Sciatic nerve (tissue), 2 donors: ENCODE measurements around the gene DENND10. TPM values are rescaled to one million over a fixed set of nuclear protein-coding genes. Genes with fewer than 3 reads are reported as not detected.
"Not testable (repeated sequence)": the region's sequence is repeated elsewhere in the genome, so short reads cannot be mapped to it uniquely, and the experiment has no call there.

ENCODE experiments used
- ATAC-seq: fragments of 200-7000 bp; cut with Tn5 transposase; one replicate; pipeline ENCODE4 v1.9.1; 2020; ENCODE audit warnings: mild to moderate bottlenecking, moderate library complexity
- DNase-seq: peaks from one replicate; pipeline ENCODE4 v3.0.0-alpha.2; 2020; ENCODE audit warnings: low spot score
- intact Hi-C: fragments of 100-400 bp; cut with DNase I; formaldehyde crosslinking; loops from one replicate; pipeline ENCODE4 v1.14.2; 2022
- total RNA-seq: library from RNA; stranded (reverse); fragmentation: NEBNext Ultra II Directional; extraction: Animal tissue kit (Norgen Biotek cat#: 25700); gene quantifications from one replicate; pipeline ENCODE4 v1.2.1, GENCODE V29; 2021
- donor health status: DM: no; HTN: no; CAD: no.
- donor health status: DM: no; HTN: no; CAD: no.

Gene DENND10
- total RNA-seq, 1 donor from 2014 or later: 32.1 TPM

DNA sequence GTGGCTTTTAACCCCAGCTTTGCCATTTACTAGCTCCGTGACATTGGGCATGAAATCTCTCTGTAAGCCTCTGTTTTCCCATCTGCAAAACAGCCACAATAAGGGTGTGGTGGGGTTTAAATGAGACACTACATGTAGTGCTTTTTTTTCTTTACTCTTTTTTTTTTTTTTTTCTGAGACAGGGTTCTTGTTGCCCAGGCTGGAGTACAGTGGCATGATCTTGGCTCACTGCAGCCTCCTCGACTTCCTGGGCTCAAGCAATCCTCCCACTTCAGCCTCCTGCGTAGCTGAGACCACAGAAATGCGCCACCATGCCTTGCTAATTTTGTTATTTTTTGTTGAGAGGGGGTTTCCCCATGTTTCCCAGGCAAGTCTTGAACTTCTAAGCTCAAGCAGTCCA, 8.3 kb upstream of the DENND10 start:
- no peak for DNase-seq
- intact Hi-C loops: no loop called here
- no peak for ATAC-seq

- intact Hi-C loops, ATAC-seq, DNase-seq: not testable (repeated sequence)
Measured at GRCh38 chr10:119096641-119097415, 7.1 kb upstream of the DENND10 start.

DNA sequence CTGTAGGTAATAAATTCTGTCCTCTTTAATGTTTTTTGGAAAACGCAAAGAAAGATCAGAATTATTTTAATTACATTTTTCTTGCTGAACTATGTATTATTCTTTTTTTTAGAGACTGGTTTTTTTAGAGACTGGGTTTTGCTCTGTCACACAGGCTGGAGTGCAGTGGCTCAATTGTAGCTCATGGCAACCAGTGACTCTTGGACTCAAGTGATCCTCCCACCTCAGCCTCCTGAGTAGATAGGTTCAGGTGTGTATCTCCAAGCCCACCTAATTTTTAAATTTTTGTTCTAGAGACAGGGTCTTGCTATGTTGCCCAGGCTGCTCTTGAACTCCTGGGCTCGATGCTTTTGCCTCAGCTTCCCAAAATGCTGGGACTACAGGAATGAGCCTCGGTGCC, 5.3 kb upstream of the DENND10 start:
- peak; percentile 2 for DNase-seq
- intact Hi-C loops: no loop called here
- ATAC-seq: no peak

GRCh38 chr10:119100434-119101238, 3.3 kb upstream of the DENND10 start:
- ATAC-seq: no peak
- intact Hi-C loops: no loop called here
- DNase-seq: peak; percentile 10

DNA sequence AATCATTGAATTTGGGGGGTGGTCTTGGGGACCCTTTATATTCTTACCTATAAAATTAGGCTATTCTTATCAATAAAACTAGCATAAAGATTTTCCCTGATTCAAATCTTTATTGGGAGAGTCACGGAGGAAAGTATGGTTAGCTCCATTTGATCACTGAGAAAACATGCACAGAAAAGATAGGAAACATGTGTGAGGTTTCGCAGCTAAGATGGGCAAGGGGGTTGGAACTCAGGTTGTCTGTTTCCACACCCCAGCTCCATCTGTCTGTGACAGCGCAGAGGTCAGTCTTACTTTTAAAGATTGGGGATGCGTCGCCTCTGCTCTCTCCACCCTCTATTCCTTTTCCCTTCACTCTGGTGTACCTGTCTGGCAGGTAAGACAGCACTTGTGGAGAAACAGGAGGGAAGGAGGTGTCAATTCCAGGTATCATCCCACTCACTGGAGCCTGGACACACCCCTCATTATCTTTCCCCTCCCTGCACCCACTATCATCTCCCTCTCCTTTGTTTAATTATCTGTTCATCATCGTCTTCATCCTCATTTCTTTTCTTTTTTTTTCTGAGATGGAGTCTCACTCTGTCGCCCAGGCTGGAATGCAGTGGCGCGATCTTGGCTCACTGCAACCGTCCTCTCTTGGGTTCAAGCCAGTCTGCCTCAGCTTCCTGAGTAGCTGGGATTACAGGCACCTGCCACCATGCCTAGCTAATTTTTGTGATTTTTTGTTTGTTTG, 2.4 kb upstream of the DENND10 start:
- DNase-seq: no peak
- intact Hi-C loops: no loop called here

DNA sequence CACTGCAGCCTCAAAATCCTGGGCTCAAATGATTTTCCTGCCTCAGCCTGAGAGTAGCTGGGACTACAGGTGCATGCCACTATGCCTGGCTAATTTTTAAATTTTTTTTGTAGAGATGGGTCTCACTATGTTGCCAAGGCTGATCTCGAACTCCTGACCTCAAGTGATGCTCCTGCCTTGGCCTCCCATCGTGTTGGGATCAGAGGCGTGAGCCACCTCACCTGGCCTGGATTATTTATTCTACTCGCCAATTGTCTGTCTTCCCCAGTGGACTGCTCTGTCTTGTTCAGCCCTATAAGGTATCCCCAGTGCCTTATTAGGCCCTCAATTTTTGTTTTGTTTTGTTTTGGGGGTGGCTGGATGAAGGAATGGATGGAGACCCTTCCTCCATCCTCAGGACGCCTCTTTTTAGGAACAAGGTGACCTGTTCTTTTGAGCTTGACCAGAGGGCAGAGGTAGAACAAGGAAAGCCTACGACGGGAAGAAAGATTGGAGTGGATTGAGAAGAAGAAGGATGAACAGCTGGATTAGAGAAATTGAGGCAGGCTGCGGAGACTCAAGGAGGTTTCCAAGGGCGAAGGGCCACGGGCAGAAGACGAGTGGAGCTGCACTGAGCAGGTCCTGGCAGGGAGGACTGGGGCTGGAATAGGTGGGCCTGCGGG, 541 bp upstream of the DENND10 start:
- intact Hi-C loops: no loop called here
- peak; percentile 9 for ATAC-seq
- DNase-seq: no peak

More for the DNA sequence above, 2.4 kb upstream of the DENND10 start:
- no peak for ATAC-seq

DNA sequence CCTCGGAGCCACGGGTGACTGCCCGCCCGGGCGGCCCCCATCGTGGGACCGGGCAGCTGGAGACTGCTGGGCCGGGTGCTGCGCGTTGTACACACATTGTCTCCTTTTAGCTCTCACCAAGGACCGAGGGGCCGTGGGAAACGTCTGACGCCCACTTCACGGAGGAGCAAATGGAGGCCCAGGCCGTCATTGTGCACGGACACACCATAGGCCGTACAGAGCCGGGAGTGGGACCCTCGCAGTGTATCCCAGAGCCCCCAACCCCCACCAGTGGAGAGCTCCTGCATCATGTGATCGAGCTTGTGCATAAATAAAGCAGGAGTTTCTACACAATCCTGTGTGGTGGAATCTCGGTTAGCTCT, 722 bp downstream of the DENND10 start:
- intact Hi-C loops: no loop called here
- ATAC-seq (peak; percentile 8), DNase-seq (peak; percentile 65)

DNA sequence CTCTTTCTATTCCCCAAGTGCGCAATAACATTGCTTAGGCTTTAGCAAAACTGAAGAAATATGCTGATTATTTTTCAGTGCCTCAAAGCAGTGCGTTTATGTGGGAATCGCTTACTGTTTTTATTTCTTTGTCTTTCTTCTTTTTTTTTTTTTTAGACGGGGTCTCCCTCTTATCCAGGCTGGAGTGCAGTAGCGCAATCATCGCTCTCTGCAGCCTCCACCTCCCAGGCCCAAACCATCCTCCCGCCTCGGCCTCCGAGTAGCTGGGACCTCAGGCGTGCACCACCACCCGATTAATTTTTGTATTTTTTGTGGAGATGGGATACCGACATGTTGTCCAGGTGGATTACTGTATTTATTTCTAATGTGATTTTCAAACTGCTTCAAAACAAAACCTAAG, 1.2 kb downstream of the DENND10 start:
- no peak for ATAC-seq
- intact Hi-C loops: no loop called here
- DNase-seq: no peak

DNA sequence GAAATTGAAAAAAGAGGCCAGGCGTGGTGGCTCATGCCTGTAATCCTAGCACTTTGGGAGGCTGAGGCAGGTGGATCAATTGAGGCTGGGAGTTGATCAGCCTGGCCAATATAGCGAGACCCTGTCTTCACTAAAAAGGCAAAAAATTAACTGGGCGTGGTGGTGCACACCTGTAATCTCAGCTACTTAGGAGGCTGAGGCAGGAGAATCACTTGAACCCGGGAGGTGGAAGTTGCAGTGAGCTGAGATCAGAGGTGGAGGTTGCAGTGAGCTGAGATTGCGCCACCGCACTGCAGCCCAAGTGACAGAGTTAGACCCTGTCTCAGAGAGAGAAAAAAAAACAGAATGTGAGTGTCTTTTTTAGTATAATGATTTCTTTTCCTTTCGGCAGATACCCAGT, 2.0 kb downstream of the DENND10 start:
- ATAC-seq, intact Hi-C loops, DNase-seq: not testable (repeated sequence)

DNA sequence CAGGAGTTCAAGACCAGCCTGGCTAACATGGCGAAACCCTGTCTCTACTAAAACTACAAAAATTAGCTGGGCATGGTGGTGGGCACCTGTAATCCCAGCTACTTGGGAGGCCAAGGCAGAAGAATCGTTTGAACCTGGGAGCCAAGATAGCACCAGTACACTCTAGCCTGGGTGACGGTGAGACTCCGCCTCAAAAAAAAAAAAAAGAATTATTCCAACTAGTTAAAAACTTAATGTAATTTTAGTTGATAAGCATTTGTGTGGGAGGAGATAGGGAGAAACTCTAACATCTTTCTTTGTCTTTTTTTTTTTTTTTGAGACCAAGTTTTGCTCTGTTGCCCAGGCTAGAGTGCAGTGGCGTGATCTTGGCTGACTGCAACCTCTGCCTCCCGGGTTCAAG, 3.2 kb downstream of the DENND10 start:
- ATAC-seq, DNase-seq, intact Hi-C loops: not testable (repeated sequence)

DNA sequence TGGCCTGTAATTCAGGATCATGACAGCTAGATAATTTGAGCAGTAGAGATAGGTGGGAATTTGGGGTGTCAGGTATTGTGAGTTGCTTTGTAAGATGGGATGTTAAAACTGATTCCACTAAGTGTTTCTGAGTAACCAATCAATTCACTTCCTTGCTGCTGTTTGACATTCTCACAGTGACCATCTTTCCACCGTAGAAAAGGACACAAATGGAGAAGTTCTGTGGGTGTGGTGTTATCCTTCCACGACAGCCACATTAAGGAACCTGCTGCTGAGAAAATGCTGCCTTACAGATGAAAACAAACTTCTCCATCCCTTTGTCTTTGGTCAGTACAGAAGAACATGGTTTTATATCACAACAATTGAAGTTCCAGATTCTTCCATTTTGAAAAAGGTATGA, 3.9 kb downstream of the DENND10 start:
- intact Hi-C loops, DNase-seq, ATAC-seq: not testable (repeated sequence)

DNA sequence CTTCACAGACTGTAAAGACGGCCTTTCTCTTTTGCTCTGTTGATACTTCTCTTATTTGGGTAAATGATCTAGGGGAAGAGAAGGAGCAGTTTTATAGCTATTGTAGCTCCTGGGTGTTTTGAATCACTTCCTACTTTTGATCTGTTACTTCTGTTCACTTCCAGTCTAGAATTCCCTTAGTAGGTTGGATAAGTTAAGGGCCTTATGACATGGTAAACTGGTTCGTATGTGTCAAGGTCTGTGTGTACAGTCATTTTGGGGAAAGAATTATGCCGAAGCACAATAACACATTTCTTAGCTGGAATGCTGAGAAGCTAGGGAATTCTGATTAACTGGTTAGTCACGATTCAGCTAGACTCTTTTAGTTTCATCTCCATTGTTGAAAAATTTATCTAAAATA, 8.1 kb downstream of the DENND10 start:
- DNase-seq (no peak), ATAC-seq (no peak)
- intact Hi-C loops: no loop called here

GRCh38 chr10:119113751-119114732, 10.1 kb downstream of the DENND10 start:
- DNase-seq: no peak
- peak; percentile 58 for ATAC-seq
- intact Hi-C loops: no loop called here

DNA sequence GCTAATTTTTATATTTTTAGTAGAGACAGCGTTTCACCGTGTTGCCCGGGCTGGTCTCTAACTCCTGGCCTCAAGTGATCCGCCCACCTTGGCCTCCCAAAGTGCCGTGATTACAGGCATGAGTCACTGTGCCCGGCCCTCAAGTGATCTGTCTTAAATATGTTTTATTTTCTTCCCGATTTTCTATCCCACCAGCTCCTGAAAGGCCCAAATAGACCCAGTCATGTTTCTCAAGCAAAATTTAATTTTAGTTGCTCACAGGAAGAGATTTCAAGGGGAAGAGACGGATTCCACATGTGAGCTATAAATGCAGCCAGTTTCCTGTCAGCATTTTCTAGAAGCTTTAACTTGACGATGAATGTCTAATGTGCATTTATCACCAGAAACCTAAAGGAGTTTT, 12.0 kb downstream of the DENND10 start:
- no peak for ATAC-seq
- intact Hi-C loops: no loop called here
- DNase-seq: no peak

GRCh38 chr10:119116326-119116951, 12.5 kb downstream of the DENND10 start:
- DNase-seq (no peak), ATAC-seq (no peak)
- intact Hi-C loops: no loop called here

DNA sequence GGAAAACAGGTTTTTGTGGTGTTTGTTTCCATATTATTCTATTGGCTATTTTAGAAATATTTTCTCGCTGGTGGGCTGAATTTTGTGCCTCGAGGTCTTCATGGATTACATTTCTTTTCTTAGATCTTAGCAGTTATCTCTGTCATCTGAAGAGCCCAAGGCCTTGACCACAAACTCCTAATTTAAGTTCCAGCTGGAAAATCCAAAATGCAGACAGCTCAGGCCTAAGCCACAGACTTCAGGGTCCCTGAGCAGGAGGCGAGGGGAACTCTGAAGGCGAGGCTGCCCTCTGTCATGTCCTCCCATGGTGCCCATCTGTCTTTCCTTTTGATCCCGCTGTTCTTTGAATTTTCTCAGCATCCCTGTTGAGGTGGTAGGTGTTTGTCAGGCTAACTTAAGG, 14.3 kb downstream of the DENND10 start:
- no peak for ATAC-seq
- no peak for DNase-seq
- intact Hi-C loops: no loop called here

DNA sequence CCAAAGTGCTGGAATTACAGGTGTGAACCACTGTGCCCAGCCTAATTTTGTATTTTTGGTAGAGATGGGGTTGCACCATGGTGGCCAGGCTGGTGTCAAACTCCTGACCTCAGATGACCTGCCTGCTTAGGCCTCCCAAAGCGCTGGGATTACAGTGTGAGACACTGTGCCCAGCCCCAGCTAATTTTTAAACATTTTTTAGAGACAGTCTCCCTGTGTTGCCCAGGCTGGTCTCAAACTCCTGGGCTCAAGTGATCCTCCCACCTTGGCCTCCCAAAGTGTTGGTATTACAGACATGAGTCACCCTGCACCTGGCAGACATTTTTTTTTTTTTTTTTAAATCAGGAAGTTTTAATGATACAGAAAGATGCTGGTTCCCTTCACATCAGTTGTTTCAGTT, 15.5 kb downstream of the DENND10 start:
- DNase-seq: no peak
- no peak for ATAC-seq
- intact Hi-C loops: no loop called here

DNA sequence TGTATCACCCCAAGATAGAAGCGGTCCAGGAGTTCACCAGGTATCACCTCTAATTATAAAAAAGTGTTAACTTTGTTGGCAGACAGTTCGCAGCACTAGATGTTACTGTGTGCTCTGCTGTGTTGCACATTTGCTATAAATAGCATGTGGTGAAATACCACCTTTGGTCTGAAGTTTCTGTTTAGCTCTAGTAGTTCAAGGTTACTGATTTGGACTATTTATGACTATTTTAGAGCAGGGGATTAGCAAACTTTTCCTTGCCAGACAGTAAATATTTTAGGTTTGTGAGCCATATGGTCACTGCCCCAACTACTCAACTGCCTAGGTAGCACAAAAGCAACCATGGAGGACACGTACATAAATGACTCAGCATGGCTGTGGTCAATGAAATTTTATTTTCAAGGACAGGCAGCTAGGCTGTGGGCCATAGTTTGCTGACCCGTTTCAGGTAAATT, 16.5 kb downstream of the DENND10 start:
- intact Hi-C loops: no loop called here

More for the DNA sequence above, 16.5 kb downstream of the DENND10 start:
- DNase-seq (no peak), ATAC-seq (no peak)
